ENCODE results near the gene OPN5.

OPN5 gene

GRCh38 chr6:47787620-47788497, 6.0 kb downstream of the OPN5 start:
- DNase-seq (ENCODE audit: low spot score): peak; percentile 12
- no peak for FAIRE-seq

GRCh38 chr6:47788498-47788884, 6.7 kb downstream of the OPN5 start:
- FAIRE-seq (no peak), DNase-seq (ENCODE audit: low spot score) (no peak)

GRCh38 chr6:47789553-47789952, 7.7 kb downstream of the OPN5 start:
- FAIRE-seq: no peak
- DNase-seq (ENCODE audit: low spot score): no peak

GRCh38 chr6:47792216-47792733, 10.4 kb downstream of the OPN5 start:
- FAIRE-seq: no peak
- DNase-seq (ENCODE audit: low spot score): peak; percentile 5

GRCh38 chr6:47794577-47795135, 12.8 kb downstream of the OPN5 start:
- no peak for DNase-seq (ENCODE audit: low spot score)
- FAIRE-seq: no peak

GRCh38 chr6:47801984-47802383, 20.2 kb downstream of the OPN5 start:
- FAIRE-seq: no peak

GRCh38 chr6:47804821-47805220, 23.0 kb downstream of the OPN5 start:
- FAIRE-seq: no peak
- DNase-seq (ENCODE audit: low spot score): no peak

More at GRCh38 chr6:47801984-47802383, 20.2 kb downstream of the OPN5 start:
- DNase-seq (ENCODE audit: low spot score): no peak

- DNase-seq (ENCODE audit: low spot score) (no peak), FAIRE-seq (no peak)
Observed at GRCh38 chr6:47809873-47810272, 28.0 kb downstream of the OPN5 start.

GRCh38 chr6:47810885-47811284, 29.1 kb downstream of the OPN5 start:
- FAIRE-seq (no peak), DNase-seq (ENCODE audit: low spot score) (no peak)

- DNase-seq (ENCODE audit: low spot score): no peak
- FAIRE-seq: no peak
Observed at GRCh38 chr6:47811443-47811842, 29.6 kb downstream of the OPN5 start.

GRCh38 chr6:47817749-47818148, 35.9 kb downstream of the OPN5 start:
- DNase-seq (ENCODE audit: low spot score): no peak

GRCh38 chr6:47819461-47819860, 37.6 kb downstream of the OPN5 start:
- FAIRE-seq: no peak

More at GRCh38 chr6:47817749-47818148, 35.9 kb downstream of the OPN5 start:
- no peak for FAIRE-seq

GRCh38 chr6:47822856-47823554, 41.2 kb downstream of the OPN5 start:
- DNase-seq (ENCODE audit: low spot score) (no peak), FAIRE-seq (no peak)

More at GRCh38 chr6:47819461-47819860, 37.6 kb downstream of the OPN5 start:
- no peak for DNase-seq (ENCODE audit: low spot score)

- DNase-seq (ENCODE audit: low spot score) (no peak), FAIRE-seq (no peak)
Observed at GRCh38 chr6:47832386-47833100, 50.7 kb downstream of the OPN5 start.

- no peak for DNase-seq (ENCODE audit: low spot score)
- no peak for FAIRE-seq
Observed at GRCh38 chr6:47834196-47834595, 52.4 kb downstream of the OPN5 start.

GRCh38 chr6:47836046-47836445, 54.2 kb downstream of the OPN5 start:
- DNase-seq (ENCODE audit: low spot score): no peak

GRCh38 chr6:47836639-47837038, 54.8 kb downstream of the OPN5 start:
- no peak for FAIRE-seq
- DNase-seq (ENCODE audit: low spot score): no peak

More at GRCh38 chr6:47836046-47836445, 54.2 kb downstream of the OPN5 start:
- no peak for FAIRE-seq

GRCh38 chr6:47839645-47840044, 57.8 kb downstream of the OPN5 start:
- no peak for FAIRE-seq

GRCh38 chr6:47844881-47845280, 63.0 kb downstream of the OPN5 start:
- no peak for DNase-seq (ENCODE audit: low spot score)
- no peak for FAIRE-seq

More at GRCh38 chr6:47839645-47840044, 57.8 kb downstream of the OPN5 start:
- no peak for DNase-seq (ENCODE audit: low spot score)

- FAIRE-seq (no peak), DNase-seq (ENCODE audit: low spot score) (no peak)
Observed at GRCh38 chr6:47846752-47847151, 64.9 kb downstream of the OPN5 start.

GRCh38 chr6:47851091-47851490, 69.3 kb downstream of the OPN5 start:
- FAIRE-seq: no peak
- no peak for DNase-seq (ENCODE audit: low spot score)
